PFSK-1 (cell line): ENCODE data around the gene TUNAR.

Source experiments
- FOXP2 ChIP-seq: optimal IDR thresholded peaks from 2 replicates; pipeline ENCODE3; 2011; ENCODE audit warnings: borderline replicate concordance, control low read depth, inconsistent platforms; ENCODE audit not compliant: insufficient read depth; ENCODE audit errors: extremely low read length, extremely low read depth
- POLR2AphosphoS5 ChIP-seq: IDR thresholded peaks from 2 replicates; pipeline ENCODE4 v1.6.1; 2012; ENCODE audit warnings: low read depth, mild to moderate bottlenecking, control low read depth, low read length, moderate library complexity
- SIN3A ChIP-seq: IDR thresholded peaks from 2 replicates; pipeline ENCODE4 v1.6.1; 2012; ENCODE audit warnings: mild to moderate bottlenecking, low read length, moderate library complexity, borderline replicate concordance; ENCODE audit not compliant: insufficient read depth
- TAF1 ChIP-seq: IDR thresholded peaks from 2 replicates; pipeline ENCODE4 v1.6.1; 2012; ENCODE audit warnings: low read length, control low read depth, borderline replicate concordance; ENCODE audit not compliant: insufficient read depth
- TF ChIP-seq, protein P1 (sequence below), 2 experiments: IDR thresholded peaks; 2 replicates each; pipeline versions ENCODE4 v1.6.1 to v1.8.0; 2011 to 2012; ENCODE audit warnings: low read depth in 2 of 2, low read length in 2 of 2, control low read depth in 1 of 2, inconsistent platforms in 1 of 2, mild to moderate bottlenecking in 1 of 2, moderate library complexity in 1 of 2; ENCODE audit not compliant: insufficient read depth in 1 of 2

TUNAR gene

DNA sequence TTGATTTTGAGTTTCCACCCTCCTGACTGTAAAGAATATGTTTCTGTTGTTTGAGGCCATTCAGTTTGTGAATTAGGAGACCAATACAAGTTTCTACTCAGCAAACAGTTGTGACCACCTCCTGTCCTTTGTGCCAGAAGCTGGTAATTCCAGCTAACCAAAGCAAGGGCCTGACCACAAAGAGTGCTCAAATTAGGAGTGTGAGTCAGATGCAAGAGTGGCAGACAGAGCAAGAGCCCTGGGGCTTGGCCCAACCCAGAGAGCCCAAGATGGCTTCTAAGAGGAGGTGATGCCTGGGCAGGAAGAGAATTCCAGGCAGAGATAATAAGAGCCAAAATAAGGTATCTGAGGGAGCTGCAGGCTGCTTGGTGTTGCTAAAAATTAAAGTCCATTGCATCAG, 84.8 kb downstream of the TUNAR start:
- no peak for TF ChIP-seq POLR2AphosphoS5
- no peak for TF ChIP-seq TAF1
- no peak for TF ChIP-seq SIN3A
- no peak for TF ChIP-seq FOXP2
- TF ChIP-seq, protein P1, sequence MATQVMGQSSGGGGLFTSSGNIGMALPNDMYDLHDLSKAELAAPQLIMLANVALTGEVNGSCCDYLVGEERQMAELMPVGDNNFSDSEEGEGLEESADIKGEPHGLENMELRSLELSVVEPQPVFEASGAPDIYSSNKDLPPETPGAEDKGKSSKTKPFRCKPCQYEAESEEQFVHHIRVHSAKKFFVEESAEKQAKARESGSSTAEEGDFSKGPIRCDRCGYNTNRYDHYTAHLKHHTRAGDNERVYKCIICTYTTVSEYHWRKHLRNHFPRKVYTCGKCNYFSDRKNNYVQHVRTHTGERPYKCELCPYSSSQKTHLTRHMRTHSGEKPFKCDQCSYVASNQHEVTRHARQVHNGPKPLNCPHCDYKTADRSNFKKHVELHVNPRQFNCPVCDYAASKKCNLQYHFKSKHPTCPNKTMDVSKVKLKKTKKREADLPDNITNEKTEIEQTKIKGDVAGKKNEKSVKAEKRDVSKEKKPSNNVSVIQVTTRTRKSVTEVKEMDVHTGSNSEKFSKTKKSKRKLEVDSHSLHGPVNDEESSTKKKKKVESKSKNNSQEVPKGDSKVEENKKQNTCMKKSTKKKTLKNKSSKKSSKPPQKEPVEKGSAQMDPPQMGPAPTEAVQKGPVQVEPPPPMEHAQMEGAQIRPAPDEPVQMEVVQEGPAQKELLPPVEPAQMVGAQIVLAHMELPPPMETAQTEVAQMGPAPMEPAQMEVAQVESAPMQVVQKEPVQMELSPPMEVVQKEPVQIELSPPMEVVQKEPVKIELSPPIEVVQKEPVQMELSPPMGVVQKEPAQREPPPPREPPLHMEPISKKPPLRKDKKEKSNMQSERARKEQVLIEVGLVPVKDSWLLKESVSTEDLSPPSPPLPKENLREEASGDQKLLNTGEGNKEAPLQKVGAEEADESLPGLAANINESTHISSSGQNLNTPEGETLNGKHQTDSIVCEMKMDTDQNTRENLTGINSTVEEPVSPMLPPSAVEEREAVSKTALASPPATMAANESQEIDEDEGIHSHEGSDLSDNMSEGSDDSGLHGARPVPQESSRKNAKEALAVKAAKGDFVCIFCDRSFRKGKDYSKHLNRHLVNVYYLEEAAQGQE (IDR thresholded peaks at IDR 0.05; ENCODE audit: insufficient read depth in 1 of 2, low read depth in 2 of 2, low read length in 2 of 2), result no peak

DNA sequence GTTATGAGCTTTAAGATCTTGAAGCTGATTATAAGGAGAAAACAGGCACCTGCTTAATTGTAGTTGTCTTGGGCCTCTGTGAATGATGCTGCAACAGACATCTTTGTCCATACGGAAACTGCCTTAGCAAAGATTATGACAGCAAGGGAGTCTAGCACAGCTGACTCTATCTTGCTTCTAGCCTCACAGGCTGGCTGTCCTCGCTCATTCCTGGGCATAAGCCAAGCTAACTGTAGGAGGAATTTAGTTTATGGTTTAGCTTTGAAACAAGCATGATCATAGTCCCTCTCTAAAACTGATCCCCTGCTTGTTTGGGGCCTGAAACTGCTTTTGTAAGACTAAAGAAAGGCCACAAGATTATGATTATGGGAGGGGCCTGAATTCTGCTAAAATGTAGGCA, 88.3 kb downstream of the TUNAR start:
- TF ChIP-seq, protein P1 (IDR thresholded peaks at IDR 0.05; ENCODE audit: insufficient read depth in 1 of 2, low read depth in 2 of 2, low read length in 2 of 2), result no peak
- no peak for TF ChIP-seq TAF1
- no peak for TF ChIP-seq POLR2AphosphoS5
- TF ChIP-seq SIN3A, result no peak
- no peak for TF ChIP-seq FOXP2
